CD14-positive monocyte (primary cell): ENCODE data around the gene RAB22A. TPM values are rescaled to one million over a fixed set of nuclear protein-coding genes. Genes with fewer than 3 reads are reported as not detected.

Source experiments
- DNase-seq, 3 donors: peaks; one replicate each; pipeline ENCODE4 v3.0.0-alpha.2; 2011 to 2022
- H2AFZ ChIP-seq: 2 replicates; pipeline ENCODE4 v1.6.0; 2012; ENCODE audit warnings: mild to moderate bottlenecking, low read depth, low read length, inconsistent platforms; ENCODE audit not compliant: insufficient read depth, poor library complexity, severe bottlenecking
- H3K27ac ChIP-seq, 2 donors: 1 replicate in 1 of 2; 2 replicates in 1 of 2; pipeline ENCODE4 v1.5.1; 2012 to 2013; ENCODE audit warnings: low read length in 2 of 2, control low read depth in 1 of 2, inconsistent platforms in 1 of 2, low read depth in 1 of 2, mild to moderate bottlenecking in 1 of 2
- H3K27me3 ChIP-seq, 2 donors: one replicate each; pipeline versions ENCODE4 v1.6.0 to v1.6.1; 2011 to 2013; ENCODE audit warnings: low read length in 2 of 2; ENCODE audit not compliant: control insufficient read depth in 2 of 2, insufficient read depth in 2 of 2
- H3K36me3 ChIP-seq, 2 donors: replicated peaks in 1 of 2; 1 replicate in 1 of 2; 2 replicates in 1 of 2; pipeline versions ENCODE4 v1.5.1 to v1.6.1; 2012 to 2013; ENCODE audit warnings: low read length in 2 of 2, control low read depth in 1 of 2, inconsistent platforms in 1 of 2, mild to moderate bottlenecking in 1 of 2; ENCODE audit not compliant: insufficient read depth in 2 of 2, control insufficient read depth in 1 of 2
- H3K4me1 ChIP-seq, 2 donors: 1 replicate in 1 of 2; 2 replicates in 1 of 2; pipeline versions ENCODE4 v1.5.1 to v1.6.1; 2012 to 2013; ENCODE audit warnings: low read length in 2 of 2, control low read depth in 1 of 2, inconsistent platforms in 1 of 2, mild to moderate bottlenecking in 1 of 2, moderate library complexity in 1 of 2; ENCODE audit not compliant: insufficient read depth in 2 of 2, control insufficient read depth in 1 of 2
- H3K4me2 ChIP-seq: replicated peaks from 2 replicates; pipeline ENCODE3; 2012; ENCODE audit warnings: low read length, moderate library complexity, mild to moderate bottlenecking; ENCODE audit not compliant: poor library complexity, severe bottlenecking; ENCODE audit errors: extremely low read depth
- H3K4me3 ChIP-seq, 3 experiments: fragments of 200-600 bp in 1 of 3; sonication (generic) in 1 of 3; replicated peaks in 1 of 3; 1 replicate in 2 of 3; 2 replicates in 1 of 3; pipeline ENCODE4 v1.5.1; 2011 to 2013; ENCODE audit warnings: low read length in 3 of 3, mild to moderate bottlenecking in 3 of 3, control low read depth in 2 of 3, low read depth in 2 of 3, inconsistent platforms in 1 of 3, moderate library complexity in 1 of 3
- H3K79me2 ChIP-seq: 2 replicates; pipeline ENCODE4 v1.6.0; 2012; ENCODE audit warnings: mild to moderate bottlenecking, control low read depth, inconsistent platforms, low read length, moderate library complexity; ENCODE audit not compliant: insufficient read depth
- H3K9ac ChIP-seq: 2 replicates; pipeline ENCODE4 v1.6.0; 2017; ENCODE audit warnings: low read length, mild to moderate bottlenecking; ENCODE audit not compliant: insufficient read depth, poor library complexity, severe bottlenecking
- H3K9me3 ChIP-seq, 2 donors: replicated peaks in 1 of 2; 1 replicate in 1 of 2; 2 replicates in 1 of 2; pipeline versions ENCODE4 v1.5.1 to v1.6.1; 2012 to 2013; ENCODE audit warnings: low read length in 2 of 2, control low read depth in 1 of 2; ENCODE audit not compliant: control insufficient read depth in 1 of 2, insufficient read depth in 1 of 2
- H4K20me1 ChIP-seq: 2 replicates; pipeline ENCODE4 v1.6.0; 2012; ENCODE audit warnings: mild to moderate bottlenecking, low read length, control low read depth, moderate library complexity; ENCODE audit not compliant: insufficient read depth
- H3K27ac Mint-ChIP-seq, 7 donors: one replicate each; pipeline ENCODE4 v1.8.0; 2020; ENCODE audit warnings: mild to moderate bottlenecking in 7 of 7, mixed read lengths in 7 of 7, moderate library complexity in 6 of 7, inconsistent platforms in 2 of 7
- H3K27me3 Mint-ChIP-seq, 3 donors: one replicate each; pipeline ENCODE4 v1.8.0; 2021 to 2022; ENCODE audit warnings: low read depth in 3 of 3, mild to moderate bottlenecking in 3 of 3, mixed read lengths in 3 of 3, moderate library complexity in 3 of 3, inconsistent platforms in 1 of 3
- H3K36me3 Mint-ChIP-seq, 2 donors: one replicate each; pipeline ENCODE4 v1.8.0; 2020; ENCODE audit warnings: mixed read lengths in 2 of 2, inconsistent platforms in 1 of 2, mild to moderate bottlenecking in 1 of 2
- H3K4me1 Mint-ChIP-seq: one replicate; pipeline ENCODE4 v1.8.0; 2020; ENCODE audit warnings: mild to moderate bottlenecking, mixed read lengths
- H3K4me3 Mint-ChIP-seq, 2 donors: one replicate each; pipeline ENCODE4 v1.8.0; 2020; ENCODE audit warnings: mild to moderate bottlenecking in 2 of 2, mixed read lengths in 2 of 2, moderate library complexity in 1 of 2
- H3K9me3 Mint-ChIP-seq, 7 donors: one replicate each; pipeline ENCODE4 v1.8.0; 2020 to 2022; ENCODE audit warnings: mixed read lengths in 7 of 7, mild to moderate bottlenecking in 6 of 7, moderate library complexity in 6 of 7, inconsistent platforms in 2 of 7
- CTCF ChIP-seq: fragments of 200-600 bp; IDR thresholded peaks from one replicate; pipeline ENCODE4 v1.8.0; 2022; ENCODE audit warnings: antibody characterized with exemption, mild to moderate bottlenecking
- WGBS: methylation state at CpG from one replicate; pipeline ENCODE4 v1.1.5; 2013; ENCODE audit warnings: missing lambda C conversion rate; ENCODE audit not compliant: insufficient coverage; 5-methylcytosine and 5-hydroxymethylcytosine counted together
- intact Hi-C, 2 donors: fragments of 100-400 bp; cut with micrococcal nuclease; formaldehyde crosslinking; loops; one replicate each; pipeline versions ENCODE4 v1.15.0 to v1.15.1; 2023
- polyA plus RNA-seq, 3 donors: library from polyadenylated mRNA; depleted of rRNA in 1 of 3; unstranded in 2 of 3; stranded (reverse) in 1 of 3; fragments of 300-500 nt in 2 of 3; fragments of >200 nt in 1 of 3; fragmentation: Illumina TruSeq in 2 of 3; gene quantifications; 1 replicate in 2 of 3; 2 replicates in 1 of 3; pipeline ENCODE4 v1.2.3, GENCODE V29; 2012 to 2021

The RAB22A gene
- polyA plus RNA-seq, 3 donors: 5.8 to 10.6 (median 9.8) TPM

- no peak for TF ChIP-seq CTCF
- Mint-ChIP-seq H3K4me3 (no peak overlapping the region), H3K27ac (no peak overlapping the region), H3K9me3 (no peaks in the 10 kb centered on the region), H3K4me1 (peaks cover 5% of the 10 kb centered on the region), H3K27me3 (no peaks in the 10 kb centered on the region), H3K36me3 (peaks cover 62 to 67% of the 10 kb centered on the region in 2 donors)
- Histone ChIP-seq H3K36me3 (peaks cover 32 to 96% of the 10 kb centered on the region in 2 donors), H3K4me2 (no peak overlapping the region), H4K20me1 (no peaks in the 10 kb centered on the region), H3K9me3 (no peaks in the 10 kb centered on the region), H2AFZ (no peak overlapping the region), H3K27me3 (no peaks in the 10 kb centered on the region), H3K9ac (no peak overlapping the region), H3K79me2 (no peaks in the 10 kb centered on the region), H3K4me1 (peaks cover 0 to 3% of the 10 kb centered on the region in 2 donors), H3K27ac (no peak overlapping the region), H3K4me3 (no peak overlapping the region)
- no CpG with 5 or more reads among the region's 4 CpGs for WGBS
- intact Hi-C loops: no loop called here
- no peak for DNase-seq
These were observed 53.5 kb downstream of the RAB22A start for GRCh38 chr20:58362970-58363369.

GRCh38 chr20:58366866-58367265 is 57.4 kb downstream of the RAB22A start:
- Histone ChIP-seq H4K20me1 (no peaks in the 10 kb centered on the region), H3K27me3 (no peaks in the 10 kb centered on the region), H3K27ac (no peak overlapping the region), H3K9me3 (no peaks in the 10 kb centered on the region), H3K9ac (no peak overlapping the region), H3K4me2 (no peak overlapping the region), H3K79me2 (no peaks in the 10 kb centered on the region), H3K36me3 (peaks cover 14 to 58% of the 10 kb centered on the region in 2 donors), H3K4me3 (no peak overlapping the region), H2AFZ (no peak overlapping the region), H3K4me1 (no peaks in the 10 kb centered on the region)
- intact Hi-C loops: no loop called here
- Mint-ChIP-seq H3K4me3 (no peak overlapping the region), H3K27me3 (peaks cover 0 to 2% (median 0%) of the 10 kb centered on the region in 3 donors), H3K27ac (no peak overlapping the region), H3K9me3 (no peaks in the 10 kb centered on the region), H3K4me1 (no peaks in the 10 kb centered on the region), H3K36me3 (peaks cover 35 to 42% of the 10 kb centered on the region in 2 donors)
- DNase-seq: no peak
- TF ChIP-seq CTCF: no peak
- WGBS: 83% methylated on average over 1 of the region's 3 CpGs
